CD4-positive, alpha-beta T cell (primary cell): Measurements from ENCODE around the gene SEC31A. TPM values are rescaled to one million over a fixed set of nuclear protein-coding genes. Genes with fewer than 3 reads are reported as not detected.

ENCODE experiments used
- ATAC-seq: fragments of 200-7000 bp; cut with Tn5 transposase; one replicate; pipeline ENCODE4 v1.10.0; 2022; ENCODE audit warnings: mild to moderate bottlenecking; ENCODE audit not compliant: poor library complexity
- CTCF ChIA-PET: fragments of 350-600 bp; sonication (Branson Sonifier 250); formaldehyde crosslinking; loops from one replicate; lab custom pipeline; 2021; ENCODE audit warnings: antibody characterized with exemption, inconsistent platforms; lab: Charles Lee
- POLR2A ChIA-PET: fragments of 350-600 bp; sonication (Branson Sonifier 250); formaldehyde crosslinking; loops from one replicate; lab custom pipeline; 2021; ENCODE audit warnings: antibody characterized with exemption, inconsistent platforms; lab: Charles Lee
- DNase-seq, 14 experiments: peaks; one replicate each; pipeline ENCODE4 v3.0.0-alpha.2; 2013 to 2020; ENCODE audit warnings: mixed read lengths in 2 of 14
- H3K27ac ChIP-seq, 2 donors: one replicate each; pipeline versions ENCODE4 v1.5.1 to v1.7.0; 2013; ENCODE audit warnings: low read length in 2 of 2, low read depth in 1 of 2, mild to moderate bottlenecking in 1 of 2
- H3K27me3 ChIP-seq, 2 experiments: 1 replicate in 1 of 2; 2 replicates in 1 of 2; pipeline versions ENCODE4 v1.6.1 to v1.7.0; 2013; ENCODE audit warnings: low read length in 2 of 2, control low read depth in 1 of 2, mild to moderate bottlenecking in 1 of 2, moderate library complexity in 1 of 2; ENCODE audit not compliant: insufficient read depth in 2 of 2, control insufficient read depth in 1 of 2
- H3K36me3 ChIP-seq: one replicate; pipeline ENCODE4 v1.6.1; 2013; ENCODE audit warnings: low read length, control low read depth; ENCODE audit not compliant: insufficient read depth
- H3K4me1 ChIP-seq: one replicate; pipeline ENCODE4 v1.6.1; 2013; ENCODE audit warnings: low read length, control low read depth; ENCODE audit not compliant: insufficient read depth
- H3K4me3 ChIP-seq: one replicate; pipeline ENCODE4 v1.5.1; 2013; ENCODE audit warnings: mild to moderate bottlenecking, low read length, moderate library complexity
- H3K9me3 ChIP-seq, 2 experiments: 1 replicate in 1 of 2; 2 replicates in 1 of 2; pipeline versions ENCODE4 v1.6.1 to v1.7.0; 2013; ENCODE audit warnings: low read length in 2 of 2, mild to moderate bottlenecking in 2 of 2, control low read depth in 1 of 2, moderate library complexity in 1 of 2; ENCODE audit not compliant: control insufficient read depth in 1 of 2, insufficient read depth in 1 of 2
- H3K27ac Mint-ChIP-seq: one replicate; pipeline ENCODE4 v1.8.0; 2020; ENCODE audit warnings: mixed read lengths
- H3K27me3 Mint-ChIP-seq: one replicate; pipeline ENCODE4 v1.8.0; 2021; ENCODE audit warnings: mixed read lengths
- H3K36me3 Mint-ChIP-seq: one replicate; pipeline ENCODE4 v1.8.0; 2021; ENCODE audit warnings: low read depth, mixed read lengths
- H3K4me1 Mint-ChIP-seq: one replicate; pipeline ENCODE4 v1.8.0; 2021; ENCODE audit warnings: low read depth, mixed read lengths
- H3K4me3 Mint-ChIP-seq: one replicate; pipeline ENCODE4 v1.8.0; 2020; ENCODE audit warnings: mild to moderate bottlenecking, mixed read lengths
- H3K9me3 Mint-ChIP-seq: one replicate; pipeline ENCODE4 v1.8.0; 2020; ENCODE audit warnings: mixed read lengths
- CTCF ChIP-seq: fragments of 200-600 bp; IDR thresholded peaks from one replicate; pipeline ENCODE4 v1.8.0; 2022; ENCODE audit warnings: antibody characterized with exemption, mild to moderate bottlenecking
- intact Hi-C, 2 experiments: fragments of 100-400 bp; cut with DNase I in 1 of 2; cut with micrococcal nuclease in 1 of 2; formaldehyde crosslinking; loops; one replicate each; pipeline versions ENCODE4 v1.15.1 to v1.9.0; 2023 to 2025; cut with DNase I, micrococcal nuclease
- total RNA-seq, 174 experiments: library from RNA in 2 of 174; stranded (reverse) in 2 of 174; gene quantifications; one replicate each; pipeline ENCODE4 v1.2.3 and lab custom pipeline; 2021 to 2026

The SEC31A gene
- total RNA-seq, 2 experiments from 2014 or later, result 130 to 131 TPM

- Histone ChIP-seq H3K9me3 (no peaks in the 10 kb centered on the region), H3K4me1 (no peaks in the 10 kb centered on the region), H3K4me3 (no peak overlapping the region), H3K27ac (no peak overlapping the region), H3K36me3 (peaks cover 14% of the 10 kb centered on the region), H3K27me3 (no peaks in the 10 kb centered on the region)
- ChIA-PET POLR2A (no interaction called here), CTCF (no interaction called here)
- DNase-seq (no peak), ATAC-seq (no peak)
- no peaks in the 10 kb centered on the region for H3K9me3 Mint-ChIP-seq
- no peak overlapping the region for H3K4me3 Mint-ChIP-seq
- H3K27me3 Mint-ChIP-seq, result no peaks in the 10 kb centered on the region
- H3K27ac Mint-ChIP-seq, result peak overlapping the region; percentile 58
- no peak for TF ChIP-seq CTCF
- H3K4me1 Mint-ChIP-seq, result no peaks in the 10 kb centered on the region
- peaks cover 24% of the 10 kb centered on the region for H3K36me3 Mint-ChIP-seq
- intact Hi-C loops, result no loop called here
Measured at GRCh38 chr4:82814034-82814433, 76.9 kb downstream of the SEC31A start.

GRCh38 chr4:82811838-82812341 lies 79.1 kb downstream of the SEC31A start:
- no peak for TF ChIP-seq CTCF
- H3K4me1 Mint-ChIP-seq, result no peaks in the 10 kb centered on the region
- Histone ChIP-seq H3K27me3 (no peaks in the 10 kb centered on the region), H3K4me1 (no peaks in the 10 kb centered on the region), H3K27ac (no peak overlapping the region), H3K4me3 (no peak overlapping the region), H3K9me3 (no peaks in the 10 kb centered on the region), H3K36me3 (no peaks in the 10 kb centered on the region)
- DNase-seq (no peak), ATAC-seq (no peak)
- no peaks in the 10 kb centered on the region for H3K9me3 Mint-ChIP-seq
- no peaks in the 10 kb centered on the region for H3K27me3 Mint-ChIP-seq
- no peak overlapping the region for H3K27ac Mint-ChIP-seq
- intact Hi-C loops, result no loop called here
- no peak overlapping the region for H3K4me3 Mint-ChIP-seq
- CTCF ChIA-PET, result interaction anchor here (0.6 kb wide), 1 partner anchor 1385 kb away, joined by 5 read pairs; no protein-coding TSS in a partner anchor
- H3K36me3 Mint-ChIP-seq, result peaks cover 2% of the 10 kb centered on the region
- POLR2A ChIA-PET, result no interaction called here

GRCh38 chr4:82811392-82811791 lies 79.6 kb downstream of the SEC31A start:
- Histone ChIP-seq H3K27me3 (no peaks in the 10 kb centered on the region), H3K9me3 (no peaks in the 10 kb centered on the region), H3K4me3 (no peak overlapping the region), H3K36me3 (no peaks in the 10 kb centered on the region), H3K4me1 (no peaks in the 10 kb centered on the region), H3K27ac (no peak overlapping the region)
- Mint-ChIP-seq H3K36me3 (no peaks in the 10 kb centered on the region), H3K9me3 (no peaks in the 10 kb centered on the region), H3K4me1 (no peaks in the 10 kb centered on the region), H3K27me3 (no peaks in the 10 kb centered on the region), H3K4me3 (no peak overlapping the region), H3K27ac (no peak overlapping the region)
- intact Hi-C loops, result no loop called here
- ATAC-seq (no peak), DNase-seq (no peak)
- ChIA-PET CTCF (no interaction called here), POLR2A (no interaction called here)
- TF ChIP-seq CTCF, result no peak
